Activated T-cell treated with anti-CD3 and anti-CD28 coated beads, Interleukin-2, amount 50 U/mL, for 24 hours (primary cell): ENCODE results near the gene PKIG.

Source experiments
- DNase-seq: peaks from one replicate; pipeline ENCODE4 v3.0.0-alpha.2; 2020
- H3K27ac Mint-ChIP-seq: 2 replicates; pipeline ENCODE4 v1.8.0; 2020; ENCODE audit warnings: mild to moderate bottlenecking, mixed read lengths
- H3K27me3 Mint-ChIP-seq: 2 replicates; pipeline ENCODE4 v1.8.0; 2020; ENCODE audit warnings: mixed read lengths
- H3K36me3 Mint-ChIP-seq: 2 replicates; pipeline ENCODE4 v1.8.0; 2020; ENCODE audit warnings: low read depth, mixed read lengths
- H3K4me1 Mint-ChIP-seq: 2 replicates; pipeline ENCODE4 v1.8.0; 2020; ENCODE audit warnings: low read depth, mixed read lengths
- H3K4me3 Mint-ChIP-seq: 2 replicates; pipeline ENCODE4 v1.8.0; 2020; ENCODE audit warnings: mild to moderate bottlenecking, moderate library complexity, mixed read lengths
- H3K9me3 Mint-ChIP-seq: 2 replicates; pipeline ENCODE4 v1.8.0; 2020; ENCODE audit warnings: mixed read lengths

The PKIG gene

DNA sequence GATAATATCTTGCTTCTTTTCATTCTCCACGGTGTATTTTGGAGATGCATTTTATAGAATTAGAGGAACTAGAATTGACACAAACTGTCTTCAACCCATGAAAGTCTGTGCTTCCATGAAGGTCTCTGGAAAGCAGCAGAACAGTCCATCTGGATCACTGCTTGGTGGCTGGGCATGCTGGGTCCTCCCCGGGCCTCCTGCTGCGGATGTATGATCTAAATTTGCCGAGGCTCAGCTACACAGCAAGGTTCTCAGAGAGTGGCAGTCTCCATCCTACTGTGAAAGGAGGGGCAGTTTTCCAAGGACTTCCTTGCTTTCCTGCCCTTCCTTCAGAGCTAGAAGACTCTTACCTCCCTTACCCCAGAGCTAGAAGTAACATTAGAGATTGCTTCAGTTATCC is 15.1 kb downstream of the PKIG start:
- DNase-seq = no peak
- Mint-ChIP-seq H3K9me3 (no peaks in the 10 kb centered on the region), H3K36me3 (no peaks in the 10 kb centered on the region), H3K27me3 (no peaks in the 10 kb centered on the region), H3K27ac (no peak overlapping the region), H3K4me3 (no peak overlapping the region), H3K4me1 (peaks cover 18% of the 10 kb centered on the region)

DNA sequence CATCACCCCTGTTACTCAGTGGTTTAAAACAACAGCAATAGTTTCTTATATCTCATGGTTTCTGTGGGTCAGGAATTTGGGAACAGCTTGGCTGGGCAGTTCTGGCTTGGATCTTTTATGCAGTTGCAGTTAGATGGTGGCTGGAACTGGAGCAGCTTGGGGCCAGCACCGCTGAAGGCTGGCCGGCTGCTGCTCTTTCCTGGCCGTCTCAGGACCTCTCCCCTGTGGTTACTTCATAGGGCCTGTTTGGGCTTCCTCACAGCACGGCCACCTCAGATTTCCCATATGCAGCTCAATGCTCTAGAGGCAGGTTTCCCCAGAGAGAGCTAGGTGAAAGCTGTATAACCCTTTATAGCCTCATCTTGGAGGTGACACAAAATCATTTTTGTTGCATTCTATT is 15.6 kb downstream of the PKIG start:
- H3K4me3 Mint-ChIP-seq = no peak overlapping the region
- H3K27ac Mint-ChIP-seq = peak overlapping the region; percentile 82
- no peaks in the 10 kb centered on the region for H3K27me3 Mint-ChIP-seq
- no peak for DNase-seq
- peaks cover 18% of the 10 kb centered on the region for H3K4me1 Mint-ChIP-seq
- no peaks in the 10 kb centered on the region for H3K9me3 Mint-ChIP-seq
- H3K36me3 Mint-ChIP-seq = no peaks in the 10 kb centered on the region

DNA sequence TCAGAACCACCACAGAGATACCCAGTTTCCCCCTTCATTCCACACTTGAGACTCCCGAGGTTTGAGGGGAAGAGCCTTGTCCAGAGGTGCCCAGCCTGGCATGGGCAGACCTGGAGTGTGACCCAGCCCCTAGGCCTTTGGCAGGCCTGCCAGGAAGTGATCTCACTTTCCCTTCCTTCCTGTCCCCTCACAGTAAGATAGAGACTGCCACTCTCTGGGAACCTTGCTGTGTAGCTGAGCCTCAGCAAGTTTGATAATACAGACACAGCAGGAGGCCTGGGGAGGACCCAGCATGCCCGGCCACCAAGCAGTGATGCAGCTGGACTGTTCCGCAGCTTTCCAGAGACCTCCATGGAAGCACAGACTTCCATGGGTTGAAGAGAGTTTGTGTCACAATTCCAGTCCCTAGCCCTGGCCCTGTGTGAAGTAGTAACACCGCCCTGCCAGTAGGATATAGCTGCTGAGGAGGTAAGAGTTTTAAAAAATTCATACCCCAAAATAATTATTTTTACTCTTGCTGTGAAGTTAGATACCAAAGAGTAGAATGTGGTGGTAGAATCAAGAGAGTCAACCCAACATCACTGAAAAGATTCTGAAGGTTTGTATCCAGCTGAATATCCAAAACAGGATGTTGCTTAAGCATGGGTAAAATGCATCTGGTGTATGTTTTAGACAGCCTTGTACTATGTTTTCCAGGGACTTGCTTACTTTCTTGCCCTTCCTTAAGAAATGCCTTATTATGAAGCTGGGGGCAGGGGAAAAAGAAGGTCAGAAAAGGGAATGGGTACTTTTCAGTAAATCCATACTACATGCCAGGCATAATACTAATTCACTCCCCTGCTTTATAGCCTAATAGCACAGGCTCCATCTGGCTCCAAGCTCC is 16.3 kb downstream of the PKIG start:
- peak overlapping the region; percentile 82 for H3K27ac Mint-ChIP-seq
- no peak for DNase-seq
- no peaks in the 10 kb centered on the region for H3K9me3 Mint-ChIP-seq
- no peaks in the 10 kb centered on the region for H3K27me3 Mint-ChIP-seq
- peaks cover 18% of the 10 kb centered on the region for H3K4me1 Mint-ChIP-seq
- peak overlapping the region; percentile 59 for H3K4me3 Mint-ChIP-seq
- H3K36me3 Mint-ChIP-seq = no peaks in the 10 kb centered on the region

- no peaks in the 10 kb centered on the region for H3K27me3 Mint-ChIP-seq
- peaks cover 18% of the 10 kb centered on the region for H3K4me1 Mint-ChIP-seq
- no peaks in the 10 kb centered on the region for H3K36me3 Mint-ChIP-seq
- DNase-seq = no peak
- no peak overlapping the region for H3K27ac Mint-ChIP-seq
- H3K9me3 Mint-ChIP-seq = no peaks in the 10 kb centered on the region
- H3K4me3 Mint-ChIP-seq = no peak overlapping the region
These were observed 17.3 kb downstream of the PKIG start for GRCh38 chr20:44599715-44600114.

GRCh38 chr20:44600301-44600700 is 17.9 kb downstream of the PKIG start:
- no peak overlapping the region for H3K4me3 Mint-ChIP-seq
- no peak for DNase-seq
- H3K27me3 Mint-ChIP-seq = no peaks in the 10 kb centered on the region
- H3K27ac Mint-ChIP-seq = no peak overlapping the region
- no peaks in the 10 kb centered on the region for H3K36me3 Mint-ChIP-seq
- peaks cover 18% of the 10 kb centered on the region for H3K4me1 Mint-ChIP-seq
- H3K9me3 Mint-ChIP-seq = no peaks in the 10 kb centered on the region

- no peaks in the 10 kb centered on the region for H3K27me3 Mint-ChIP-seq
- no peak for DNase-seq
- H3K9me3 Mint-ChIP-seq = no peaks in the 10 kb centered on the region
- peaks cover 18% of the 10 kb centered on the region for H3K4me1 Mint-ChIP-seq
- no peak overlapping the region for H3K4me3 Mint-ChIP-seq
- no peak overlapping the region for H3K27ac Mint-ChIP-seq
- H3K36me3 Mint-ChIP-seq = no peaks in the 10 kb centered on the region
These were observed 18.4 kb downstream of the PKIG start for GRCh38 chr20:44600758-44601201.

DNA sequence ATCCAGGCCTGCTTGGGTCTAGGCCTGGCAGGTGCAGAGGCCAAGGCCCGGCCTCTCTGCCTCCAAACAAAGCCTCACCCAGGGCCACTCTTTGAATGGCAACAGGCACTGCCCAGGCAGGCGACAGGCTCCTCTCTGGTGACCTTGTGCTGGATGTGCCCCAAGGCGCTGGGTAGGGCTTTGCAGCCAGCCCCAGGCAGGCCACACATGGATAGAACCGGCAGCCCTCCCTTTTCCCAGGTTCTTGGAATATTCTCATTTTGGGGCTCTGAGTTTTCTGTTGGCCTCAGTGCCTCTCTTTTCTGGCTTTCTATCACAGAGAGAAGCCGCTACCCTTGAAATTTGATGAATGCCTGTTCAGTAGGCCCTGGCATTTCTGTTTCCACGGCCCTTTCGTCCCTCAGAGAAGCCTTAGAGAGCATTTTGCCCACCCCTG is 18.9 kb downstream of the PKIG start:
- Mint-ChIP-seq H3K27ac (no peak overlapping the region), H3K27me3 (no peaks in the 10 kb centered on the region), H3K36me3 (no peaks in the 10 kb centered on the region), H3K9me3 (no peaks in the 10 kb centered on the region), H3K4me3 (no peak overlapping the region), H3K4me1 (peaks cover 18% of the 10 kb centered on the region)
- DNase-seq = no peak

DNA sequence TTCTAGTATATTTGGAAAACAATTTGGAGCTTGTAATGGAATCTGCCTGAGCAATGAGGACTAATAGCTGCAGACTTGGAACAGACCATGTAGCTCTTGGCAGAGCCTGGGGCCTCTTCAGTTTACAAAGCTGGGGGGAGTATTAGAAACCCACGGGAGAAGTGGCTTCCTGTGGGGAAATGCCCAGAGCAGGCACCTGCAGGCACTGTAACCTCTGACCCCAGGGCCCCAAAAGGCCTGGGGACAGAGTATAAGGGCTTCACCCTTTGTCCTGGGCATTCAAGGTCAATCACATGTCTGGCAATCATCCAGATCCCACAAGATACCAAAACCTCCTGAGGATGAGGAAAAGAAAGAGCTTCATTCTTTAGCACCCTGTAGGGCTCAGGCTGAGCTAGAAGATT is 19.4 kb downstream of the PKIG start:
- no peak overlapping the region for H3K27ac Mint-ChIP-seq
- peaks cover 18% of the 10 kb centered on the region for H3K4me1 Mint-ChIP-seq
- no peaks in the 10 kb centered on the region for H3K27me3 Mint-ChIP-seq
- no peak overlapping the region for H3K4me3 Mint-ChIP-seq
- no peaks in the 10 kb centered on the region for H3K9me3 Mint-ChIP-seq
- DNase-seq = no peak
- H3K36me3 Mint-ChIP-seq = no peaks in the 10 kb centered on the region

- Mint-ChIP-seq H3K4me3 (no peak overlapping the region), H3K27me3 (no peaks in the 10 kb centered on the region), H3K4me1 (peaks cover 14% of the 10 kb centered on the region), H3K27ac (no peak overlapping the region), H3K9me3 (no peaks in the 10 kb centered on the region), H3K36me3 (no peaks in the 10 kb centered on the region)
- no peak for DNase-seq
These were observed 20.9 kb downstream of the PKIG start for GRCh38 chr20:44603327-44603726.

- H3K27ac Mint-ChIP-seq = no peak overlapping the region
- DNase-seq = no peak
- H3K27me3 Mint-ChIP-seq = no peaks in the 10 kb centered on the region
- no peaks in the 10 kb centered on the region for H3K36me3 Mint-ChIP-seq
- no peak overlapping the region for H3K4me3 Mint-ChIP-seq
- H3K9me3 Mint-ChIP-seq = no peaks in the 10 kb centered on the region
- H3K4me1 Mint-ChIP-seq = peaks cover 17% of the 10 kb centered on the region
These were observed 24.5 kb downstream of the PKIG start for GRCh38 chr20:44606725-44607441.

GRCh38 chr20:44609006-44609515 is 26.7 kb downstream of the PKIG start:
- no peak overlapping the region for H3K4me3 Mint-ChIP-seq

DNA sequence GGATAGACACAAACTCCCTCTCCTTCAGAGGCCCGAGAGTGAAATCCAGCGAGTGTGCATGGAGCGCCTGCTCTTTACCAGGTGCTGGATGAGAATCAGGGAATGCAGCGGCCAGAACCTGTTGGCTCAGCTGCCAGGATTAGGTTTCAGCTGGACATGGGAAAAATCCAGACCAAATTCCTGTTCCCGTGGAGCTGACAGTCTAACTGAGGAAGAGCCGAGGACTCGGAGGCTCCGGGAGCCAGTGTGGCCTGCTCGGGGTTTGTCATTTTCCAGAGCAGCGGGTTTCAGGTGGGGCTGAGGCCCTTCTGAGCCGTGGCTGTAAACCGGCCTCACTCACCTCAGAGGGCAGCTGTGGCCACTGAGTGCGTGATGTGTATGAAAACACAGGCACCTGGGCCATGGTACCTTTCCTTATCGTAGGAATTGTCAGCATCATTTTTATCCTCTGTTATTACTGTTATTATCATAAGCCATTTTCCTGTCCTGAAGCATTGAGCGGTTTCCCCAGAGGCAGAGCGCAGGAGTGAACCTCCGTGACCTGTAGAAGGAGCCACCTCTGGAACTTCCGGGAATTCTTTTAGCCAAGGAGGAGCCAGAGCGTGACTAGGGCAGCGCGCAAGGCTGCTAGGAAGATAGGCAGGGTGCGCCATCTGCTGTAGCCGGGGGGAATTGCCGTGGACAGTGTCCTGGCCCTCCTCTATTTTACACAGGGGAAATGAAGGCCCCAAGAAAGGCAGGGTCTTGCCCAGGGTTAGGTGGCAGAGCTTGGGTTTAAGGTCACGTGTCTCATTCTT is 27.3 kb downstream of the PKIG start:
- Mint-ChIP-seq H3K27ac (peak overlapping the region; percentile 91), H3K36me3 (peaks cover 6% of the 10 kb centered on the region), H3K4me1 (peaks cover 21% of the 10 kb centered on the region), H3K27me3 (no peaks in the 10 kb centered on the region), H3K4me3 (no peak overlapping the region), H3K9me3 (no peaks in the 10 kb centered on the region)
- DNase-seq = peak; percentile 92

More at GRCh38 chr20:44609006-44609515, 26.7 kb downstream of the PKIG start:
- DNase-seq = no peak
- Mint-ChIP-seq H3K4me1 (peaks cover 17% of the 10 kb centered on the region), H3K27me3 (no peaks in the 10 kb centered on the region), H3K9me3 (no peaks in the 10 kb centered on the region), H3K27ac (no peak overlapping the region), H3K36me3 (peaks cover 2% of the 10 kb centered on the region)

- Mint-ChIP-seq H3K27me3 (no peaks in the 10 kb centered on the region), H3K27ac (peak overlapping the region; percentile 91), H3K4me1 (peaks cover 29% of the 10 kb centered on the region), H3K4me3 (no peak overlapping the region), H3K9me3 (no peaks in the 10 kb centered on the region), H3K36me3 (peaks cover 10% of the 10 kb centered on the region)
- DNase-seq = no peak
These were observed 28.1 kb downstream of the PKIG start for GRCh38 chr20:44610313-44610962.

GRCh38 chr20:44613575-44613974 is 31.2 kb downstream of the PKIG start:
- peaks cover 51% of the 10 kb centered on the region for H3K4me1 Mint-ChIP-seq
- no peaks in the 10 kb centered on the region for H3K9me3 Mint-ChIP-seq
- peak overlapping the region; percentile 11 for H3K27ac Mint-ChIP-seq
- H3K36me3 Mint-ChIP-seq = peaks cover 16% of the 10 kb centered on the region
- no peak overlapping the region for H3K4me3 Mint-ChIP-seq
- DNase-seq = no peak
- H3K27me3 Mint-ChIP-seq = no peaks in the 10 kb centered on the region
